Hematopoietic multipotent progenitor cell treated with erythropoietin and hydrocortisone succinate and interleukin-3 and kit ligand, for 4 days (in vitro differentiated cells): ENCODE data around the gene ONECUT3.

Experiments
- DNase-seq: peaks from one replicate; pipeline ENCODE4 v3.0.0-alpha.2; 2015

The ONECUT3 gene

DNA sequence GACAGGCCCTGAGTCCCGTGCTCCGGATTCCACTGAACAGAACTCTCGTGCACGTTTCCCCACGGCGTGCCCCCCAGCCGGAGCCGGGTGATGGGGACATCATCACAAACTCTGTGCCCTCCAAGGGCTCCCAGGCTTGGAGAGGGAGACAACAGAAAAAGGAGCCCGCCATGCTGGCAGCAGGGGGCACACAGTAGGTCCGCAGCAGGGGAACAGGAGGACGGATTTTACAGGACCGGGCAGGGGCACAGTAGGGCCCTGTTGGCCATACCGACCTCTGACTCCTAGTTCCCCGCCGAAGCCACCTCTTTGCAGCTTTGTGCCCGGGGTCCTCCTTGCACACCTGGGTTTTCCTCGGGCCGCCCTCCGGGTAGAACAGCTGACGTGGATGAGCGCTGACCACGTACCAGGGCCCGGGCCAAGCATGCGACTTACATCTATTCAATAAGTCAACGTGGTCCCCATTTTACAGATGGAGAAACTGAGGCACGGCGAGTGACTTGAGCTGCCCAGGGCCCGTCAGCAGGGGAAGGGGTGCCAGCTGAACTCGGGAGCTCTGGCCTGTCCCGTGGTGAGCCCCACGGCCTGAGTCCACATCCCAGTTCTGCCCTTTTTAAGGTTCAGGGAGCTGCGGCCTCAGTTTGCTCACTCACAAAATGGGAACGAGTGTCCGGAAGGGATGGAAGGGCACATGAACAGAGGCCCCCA, 10.2 kb upstream of the ONECUT3 start:
- DNase-seq = no peak

DNA sequence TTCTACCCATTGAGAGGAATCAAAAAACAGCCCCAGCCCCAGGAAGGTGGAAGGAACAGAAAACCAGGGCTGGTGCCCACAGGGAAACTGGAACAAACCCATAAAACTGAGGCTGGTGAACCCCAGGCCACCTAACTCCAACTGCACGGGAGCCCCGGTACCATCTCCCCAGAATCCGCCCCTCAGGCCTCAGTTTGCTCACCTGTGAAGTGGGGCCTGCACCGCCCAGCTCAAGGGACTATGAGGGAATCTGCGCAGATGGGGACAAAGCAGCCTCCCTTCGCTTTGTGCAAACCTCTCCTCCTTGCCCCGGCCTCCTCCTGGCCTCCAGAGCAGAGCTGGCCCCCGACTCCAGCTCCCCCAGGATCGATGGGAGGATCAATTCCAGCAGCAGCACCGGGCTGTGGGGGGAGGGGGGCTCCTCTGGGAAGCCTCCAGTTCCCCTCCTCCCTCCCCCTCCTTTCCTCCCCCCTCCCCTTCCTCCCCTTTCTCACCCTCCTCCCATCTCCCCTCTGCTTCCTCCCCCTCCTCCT, 9.1 kb upstream of the ONECUT3 start:
- DNase-seq = no peak

DNA sequence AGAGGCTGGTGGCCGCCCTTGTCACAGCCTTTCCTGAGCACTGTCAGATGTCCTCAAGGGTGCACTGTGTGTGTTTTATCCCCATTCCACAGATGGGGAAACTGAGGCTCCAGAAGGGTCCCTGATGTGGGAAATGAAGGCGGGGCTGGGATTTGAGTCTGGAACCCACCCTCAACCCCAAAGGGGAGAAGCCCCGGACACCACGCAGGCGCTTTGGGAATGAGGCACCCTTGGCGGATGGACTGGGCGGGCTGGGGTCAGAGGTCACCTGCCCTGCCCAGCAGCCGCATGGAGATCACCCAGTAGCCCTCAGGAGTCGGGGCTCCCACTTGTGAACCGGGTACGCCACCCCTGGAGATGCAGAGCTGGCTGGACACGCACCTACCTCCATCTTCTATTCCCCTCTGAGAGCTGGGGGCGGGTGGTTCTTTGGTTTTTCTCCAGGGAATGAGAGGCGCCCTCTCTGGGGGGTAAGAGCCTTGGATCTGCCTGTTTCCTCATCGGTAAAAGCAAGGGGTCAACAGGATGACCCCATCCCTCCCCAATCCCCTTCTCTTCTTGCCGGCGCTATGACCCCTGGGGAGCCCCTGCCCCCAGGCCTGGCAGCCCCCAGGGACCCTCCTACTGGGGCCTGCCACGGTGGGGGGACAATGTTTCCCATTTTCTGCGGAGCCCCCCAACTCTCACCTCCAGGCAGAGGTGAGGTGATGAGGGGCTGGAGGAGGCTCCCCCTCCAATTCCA, 8.3 kb upstream of the ONECUT3 start:
- no peak for DNase-seq

DNA sequence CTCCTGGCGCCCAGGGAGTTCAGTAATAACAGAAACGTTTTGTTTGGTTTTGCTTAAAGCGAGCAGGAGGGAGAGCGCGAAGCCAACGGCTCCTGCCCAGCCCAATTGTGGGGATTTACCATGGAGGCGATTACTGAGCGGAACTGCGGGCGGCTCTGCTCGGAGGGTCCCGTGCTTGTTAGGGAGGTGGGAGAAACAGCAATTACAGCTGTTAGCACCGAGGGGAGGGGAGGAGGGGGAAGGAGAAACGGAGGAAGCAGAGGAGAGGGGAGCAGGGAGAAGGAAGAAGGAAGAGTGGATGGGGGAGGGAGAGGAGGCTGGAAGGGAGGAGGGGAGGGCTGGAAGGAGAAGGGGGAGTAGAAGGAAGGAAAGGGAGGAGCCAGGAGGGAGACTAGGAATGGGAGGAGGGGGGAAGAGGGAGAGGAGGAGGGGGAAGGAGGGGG, 7.7 kb upstream of the ONECUT3 start:
- no peak for DNase-seq

DNA sequence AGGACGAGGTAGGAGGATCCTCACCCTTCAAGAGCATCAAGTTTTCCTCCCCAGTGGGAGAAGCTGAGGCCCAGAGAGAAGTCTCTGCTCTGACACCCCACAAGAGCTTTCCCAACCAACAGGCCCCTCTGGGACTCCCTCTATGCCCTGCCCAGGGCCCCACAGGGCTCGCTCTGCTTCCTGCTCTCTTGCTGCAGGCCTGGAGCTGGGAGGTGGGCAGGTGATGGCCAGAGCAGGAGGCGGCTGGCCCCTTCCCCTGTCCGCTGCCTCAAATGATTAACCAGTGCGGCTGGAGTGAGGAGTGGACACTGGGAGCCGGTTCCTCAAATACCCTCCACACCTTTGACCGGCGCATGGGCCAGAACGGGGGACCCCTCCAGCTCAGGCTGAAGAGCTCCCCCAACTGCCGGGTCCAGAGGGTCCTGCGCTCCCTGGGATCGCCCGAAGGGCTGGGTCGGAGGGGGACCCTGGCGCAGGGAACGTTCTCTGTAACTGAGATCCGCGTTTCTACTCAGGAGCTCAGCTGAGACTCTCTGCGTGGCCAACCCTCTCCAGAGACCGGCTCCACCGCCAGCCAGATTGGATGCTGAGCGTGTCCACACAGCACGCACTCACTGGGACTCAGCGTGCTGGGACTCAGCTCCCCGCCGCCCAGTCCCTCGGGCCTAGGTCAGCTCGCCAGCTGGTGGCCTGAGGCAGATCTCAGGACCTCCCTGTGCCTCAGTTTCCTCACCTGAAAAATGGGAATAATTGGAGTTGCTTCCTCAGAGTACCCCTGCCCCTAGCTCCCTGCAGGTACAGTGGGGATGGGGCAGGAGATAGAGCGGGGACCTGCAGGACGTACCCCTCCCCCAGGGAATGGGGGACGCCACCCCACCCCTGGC, 6.7 kb upstream of the ONECUT3 start:
- peak; percentile 48 for DNase-seq

DNA sequence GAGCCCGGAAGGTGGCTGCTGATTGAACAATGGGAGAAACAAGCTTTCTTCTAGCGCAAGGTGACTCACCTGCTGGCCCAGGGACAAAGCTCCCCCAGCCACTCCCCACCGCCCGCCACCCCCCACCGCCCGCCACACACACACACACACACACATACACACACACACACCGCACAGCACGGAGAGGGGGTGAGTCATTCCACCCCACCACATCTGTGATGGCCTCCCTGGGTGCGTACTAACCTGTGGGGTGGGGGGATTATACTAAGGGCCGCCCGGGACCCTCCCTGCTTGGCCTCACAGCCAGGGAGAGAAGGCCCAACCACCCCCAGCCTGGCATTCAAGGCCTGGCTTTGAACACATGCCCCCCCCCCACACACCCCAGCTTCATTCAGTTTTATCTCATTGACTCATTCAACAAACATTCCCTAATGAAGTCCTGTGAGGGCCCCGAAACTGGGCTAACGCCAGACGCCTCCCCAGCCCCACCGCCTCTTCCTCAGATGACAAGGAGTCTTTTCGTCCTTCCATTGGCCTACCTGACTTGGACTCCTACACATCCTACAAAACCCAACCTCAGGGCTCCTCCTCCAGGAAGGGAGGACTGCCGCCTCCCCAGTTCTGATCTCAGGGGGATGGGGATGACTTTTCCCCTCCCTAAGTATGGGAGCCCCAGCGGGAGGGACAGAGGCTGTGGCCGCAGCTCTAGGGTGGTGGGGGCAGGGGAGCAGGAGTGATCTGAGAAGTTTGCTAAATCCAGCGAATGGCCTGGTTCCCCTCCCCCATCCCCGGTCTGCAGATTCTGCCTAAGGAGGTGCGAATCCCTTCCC, 5.8 kb upstream of the ONECUT3 start:
- DNase-seq = no peak

DNA sequence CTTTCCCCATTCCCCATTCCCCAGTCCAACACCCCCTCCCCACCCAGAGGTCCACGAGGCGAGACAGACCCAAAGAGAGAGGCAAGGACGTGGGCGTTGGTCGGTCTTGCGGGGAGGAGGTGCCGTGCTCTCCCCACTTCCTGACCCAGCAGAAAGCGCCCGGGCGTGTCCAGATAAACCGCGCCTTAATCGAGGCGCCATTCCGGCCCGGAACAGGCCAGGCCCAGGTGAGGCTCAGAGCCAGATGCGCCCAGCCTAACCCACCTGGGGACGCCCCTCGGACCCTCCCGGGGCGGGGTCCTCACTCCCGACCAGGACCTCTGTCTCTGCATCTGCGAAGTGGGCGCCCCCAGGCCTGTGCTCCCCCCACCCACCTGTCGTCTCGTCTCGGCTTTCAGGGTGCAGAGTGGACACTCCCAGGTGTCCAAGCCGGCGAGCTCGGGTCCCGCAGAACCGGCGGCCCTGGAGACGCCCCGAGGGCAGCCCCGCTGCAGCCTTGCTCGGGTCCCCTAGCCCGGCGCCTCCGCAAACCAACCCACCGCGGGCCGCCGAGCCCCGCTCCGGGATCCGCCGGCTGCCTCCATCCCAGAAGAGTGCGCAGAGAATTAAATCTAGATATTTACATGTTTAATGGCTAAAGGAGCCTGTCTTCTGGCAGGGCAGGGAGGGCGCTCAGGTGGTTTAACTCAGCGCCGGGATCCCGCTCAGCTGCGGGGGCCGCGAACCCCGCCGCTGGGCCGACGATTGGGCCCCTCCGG, 5.0 kb upstream of the ONECUT3 start:
- no peak for DNase-seq

DNA sequence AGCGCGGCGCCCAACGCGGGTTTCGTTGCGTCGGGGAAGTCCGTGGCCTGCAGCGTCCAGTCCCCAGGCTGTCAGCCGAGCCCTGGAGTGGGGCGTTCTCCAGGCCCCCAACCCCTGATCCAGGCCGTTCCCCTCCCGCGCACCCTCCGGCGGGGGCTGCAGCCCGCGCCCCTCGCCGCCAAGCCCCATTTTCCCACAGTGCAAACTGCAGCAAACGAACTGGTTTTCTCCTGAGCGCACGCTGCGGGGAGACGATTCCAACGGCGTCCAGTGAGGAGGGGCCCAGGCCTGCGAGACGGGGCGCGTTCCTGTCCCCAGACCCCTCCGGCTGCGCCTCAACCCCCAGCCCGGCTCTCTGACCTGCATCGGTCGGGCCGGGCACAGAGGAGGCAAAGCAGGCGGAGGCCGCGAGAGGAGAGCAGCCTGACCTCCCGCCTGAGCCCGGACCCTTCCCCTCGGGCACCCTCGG, 4.4 kb upstream of the ONECUT3 start:
- DNase-seq = no peak

DNA sequence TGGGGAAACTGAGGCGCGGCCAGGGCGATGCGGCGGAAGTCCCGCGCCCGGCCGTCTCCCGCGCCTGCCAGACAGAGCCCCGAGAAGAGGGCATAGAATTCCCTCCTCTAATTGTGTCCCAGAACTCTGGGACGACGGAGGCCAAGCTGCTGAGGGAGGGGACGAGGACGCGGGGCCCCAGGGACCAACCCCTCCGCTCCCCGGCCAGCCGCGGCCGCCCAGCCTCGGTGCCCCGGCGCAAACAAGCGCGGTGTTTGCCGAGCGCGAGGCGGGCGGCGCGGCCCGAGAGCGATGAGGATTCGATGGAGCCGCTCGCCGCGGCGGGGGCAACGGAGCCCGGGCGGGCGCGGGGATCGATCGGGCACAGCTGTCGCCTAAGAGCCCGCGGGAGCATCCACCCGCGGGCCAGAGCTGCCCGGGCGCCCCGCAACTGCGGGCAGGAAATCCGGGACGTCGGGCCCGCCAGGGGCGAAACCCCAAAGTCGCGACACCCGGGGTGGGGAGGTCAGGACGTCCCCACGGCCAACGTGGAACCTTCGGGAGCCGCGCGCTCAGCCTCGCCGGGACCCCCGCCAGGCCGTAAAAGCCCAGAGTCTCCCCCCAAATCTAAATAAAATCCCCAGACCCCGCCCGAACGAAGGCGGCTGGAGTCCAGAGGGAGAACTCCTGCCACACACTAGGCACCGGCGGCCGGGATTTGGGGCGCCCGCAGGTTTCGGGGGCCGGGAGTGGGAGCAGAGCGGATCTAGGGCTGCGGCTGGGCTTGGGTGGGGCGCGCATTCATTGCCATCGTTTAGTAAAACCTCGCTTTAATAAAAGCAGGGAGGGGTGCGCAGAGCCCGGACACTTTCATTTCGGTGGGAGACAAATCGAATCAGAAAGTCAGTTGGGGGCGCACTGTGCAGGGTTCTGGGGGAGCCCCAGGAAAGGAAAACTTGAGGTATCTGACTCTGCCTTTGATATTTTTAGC, 3.6 kb upstream of the ONECUT3 start:
- no peak for DNase-seq

DNA sequence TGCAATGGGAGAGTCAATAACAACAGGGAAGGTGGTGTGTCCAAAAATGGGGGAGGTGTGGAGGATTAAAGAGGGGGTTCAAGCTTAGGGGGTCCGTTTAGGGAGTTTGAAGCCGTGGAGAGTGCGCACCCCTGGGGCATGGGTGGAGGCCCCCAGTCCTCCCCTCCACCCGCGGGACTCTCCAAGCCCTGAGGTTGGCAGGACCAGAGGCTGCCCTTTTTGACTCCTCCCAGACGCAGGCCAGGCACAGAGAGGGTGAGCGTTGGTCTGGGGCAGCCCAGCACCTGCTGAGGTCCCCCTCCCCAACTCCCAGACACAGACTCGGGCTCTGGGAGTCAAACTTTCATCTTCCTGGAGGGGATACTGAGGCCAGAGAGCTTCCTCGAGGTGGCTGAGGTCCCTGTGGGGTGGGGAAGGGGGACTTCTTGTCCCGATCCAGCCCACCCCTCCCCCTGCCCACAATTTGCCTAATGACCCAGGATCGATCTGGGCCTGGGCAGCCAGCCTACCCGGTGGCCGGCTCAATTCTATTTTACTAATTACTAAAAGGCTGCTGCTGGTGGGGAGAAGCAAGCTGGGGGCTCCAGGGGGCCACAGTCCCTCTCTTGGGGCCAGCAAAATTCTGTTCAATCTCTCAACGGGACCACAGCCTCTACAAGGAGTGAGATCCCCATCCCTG, 2.8 kb upstream of the ONECUT3 start:
- no peak for DNase-seq

DNA sequence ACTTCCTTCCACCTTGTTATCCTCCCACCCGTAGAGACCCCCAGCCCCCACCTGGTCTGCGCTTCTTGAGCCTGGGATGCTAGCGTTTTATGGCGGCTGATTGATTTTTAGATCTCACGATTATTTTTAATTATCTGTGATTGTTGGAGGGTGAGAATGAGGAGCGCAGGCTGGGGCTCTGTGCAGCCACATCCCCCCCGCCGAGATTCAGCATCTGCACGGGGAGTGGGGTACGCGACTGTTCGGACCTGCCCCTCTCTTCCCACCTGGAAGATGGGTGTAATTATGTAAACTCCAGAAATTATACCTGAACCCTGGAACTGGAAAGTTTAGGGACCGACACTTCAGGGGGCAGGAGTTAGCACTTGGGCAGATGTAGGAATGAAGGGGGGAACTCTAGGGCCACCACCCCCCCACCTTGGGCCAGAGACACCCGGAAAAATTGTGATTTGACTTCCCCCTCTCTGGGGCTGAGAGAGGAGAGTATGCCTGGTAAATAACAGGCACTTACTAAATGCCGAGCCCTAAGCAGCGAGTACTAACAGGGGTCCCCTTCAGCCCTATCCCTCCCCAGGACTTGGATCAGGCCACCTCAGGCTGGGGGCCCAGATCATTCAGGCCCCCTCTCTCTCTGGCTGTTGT, 1.8 kb upstream of the ONECUT3 start:
- no peak for DNase-seq

DNA sequence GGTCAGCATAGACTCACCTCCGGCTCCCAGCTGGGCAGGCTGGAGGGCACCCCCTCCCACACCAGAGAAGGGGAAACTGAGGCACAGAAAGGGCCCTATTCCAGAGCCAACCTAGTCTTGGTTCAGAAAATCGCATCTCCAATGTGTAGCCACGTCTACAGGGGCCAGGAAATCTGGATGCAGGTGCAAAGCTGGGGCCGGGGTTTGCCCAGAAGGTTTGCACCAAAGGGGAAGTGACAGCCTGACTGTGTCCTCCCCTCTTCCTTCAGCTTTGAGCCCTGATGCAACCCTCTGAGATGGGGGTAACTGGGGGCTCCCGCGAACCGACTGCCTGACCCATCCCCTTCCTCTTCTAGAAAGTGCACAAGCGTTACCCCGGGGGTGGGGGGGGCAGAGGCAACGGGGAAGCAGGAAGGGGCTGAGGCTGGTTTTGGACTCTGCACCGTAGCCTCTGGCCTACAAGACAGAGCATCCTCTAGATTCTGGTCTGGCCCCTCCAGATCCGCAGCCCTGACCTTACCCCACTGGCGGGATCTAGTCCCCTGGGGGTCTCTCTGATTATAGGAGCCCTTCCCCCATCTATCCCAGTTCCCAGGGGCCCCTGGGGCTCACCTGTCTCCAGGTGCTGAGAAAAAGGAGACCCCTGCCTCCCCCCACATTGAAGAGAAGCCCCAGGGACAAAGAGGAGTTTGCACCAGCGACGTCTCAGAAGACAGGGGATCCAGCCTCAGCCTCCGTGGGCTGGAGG, 1.1 kb upstream of the ONECUT3 start:
- peak; percentile 58 for DNase-seq

DNA sequence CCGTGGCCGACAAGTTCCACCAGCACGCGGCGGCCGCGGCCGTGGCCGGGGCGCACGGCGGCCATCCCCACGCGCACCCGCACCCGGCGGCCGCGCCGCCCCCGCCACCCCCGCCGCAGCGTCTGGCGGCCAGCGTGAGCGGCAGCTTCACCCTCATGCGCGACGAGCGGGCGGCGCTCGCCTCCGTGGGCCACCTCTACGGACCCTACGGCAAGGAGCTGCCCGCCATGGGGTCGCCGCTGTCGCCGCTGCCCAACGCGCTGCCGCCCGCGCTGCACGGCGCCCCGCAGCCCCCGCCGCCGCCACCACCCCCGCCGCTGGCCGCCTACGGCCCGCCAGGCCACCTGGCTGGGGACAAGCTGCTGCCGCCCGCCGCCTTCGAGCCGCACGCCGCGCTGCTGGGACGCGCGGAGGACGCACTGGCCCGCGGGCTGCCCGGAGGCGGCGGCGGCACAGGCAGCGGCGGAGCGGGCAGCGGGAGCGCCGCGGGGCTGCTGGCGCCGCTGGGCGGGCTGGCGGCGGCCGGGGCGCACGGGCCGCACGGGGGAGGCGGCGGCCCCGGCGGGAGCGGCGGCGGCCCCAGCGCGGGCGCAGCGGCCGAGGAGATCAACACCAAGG, 821 bp downstream of the ONECUT3 start:
- no peak for DNase-seq

DNA sequence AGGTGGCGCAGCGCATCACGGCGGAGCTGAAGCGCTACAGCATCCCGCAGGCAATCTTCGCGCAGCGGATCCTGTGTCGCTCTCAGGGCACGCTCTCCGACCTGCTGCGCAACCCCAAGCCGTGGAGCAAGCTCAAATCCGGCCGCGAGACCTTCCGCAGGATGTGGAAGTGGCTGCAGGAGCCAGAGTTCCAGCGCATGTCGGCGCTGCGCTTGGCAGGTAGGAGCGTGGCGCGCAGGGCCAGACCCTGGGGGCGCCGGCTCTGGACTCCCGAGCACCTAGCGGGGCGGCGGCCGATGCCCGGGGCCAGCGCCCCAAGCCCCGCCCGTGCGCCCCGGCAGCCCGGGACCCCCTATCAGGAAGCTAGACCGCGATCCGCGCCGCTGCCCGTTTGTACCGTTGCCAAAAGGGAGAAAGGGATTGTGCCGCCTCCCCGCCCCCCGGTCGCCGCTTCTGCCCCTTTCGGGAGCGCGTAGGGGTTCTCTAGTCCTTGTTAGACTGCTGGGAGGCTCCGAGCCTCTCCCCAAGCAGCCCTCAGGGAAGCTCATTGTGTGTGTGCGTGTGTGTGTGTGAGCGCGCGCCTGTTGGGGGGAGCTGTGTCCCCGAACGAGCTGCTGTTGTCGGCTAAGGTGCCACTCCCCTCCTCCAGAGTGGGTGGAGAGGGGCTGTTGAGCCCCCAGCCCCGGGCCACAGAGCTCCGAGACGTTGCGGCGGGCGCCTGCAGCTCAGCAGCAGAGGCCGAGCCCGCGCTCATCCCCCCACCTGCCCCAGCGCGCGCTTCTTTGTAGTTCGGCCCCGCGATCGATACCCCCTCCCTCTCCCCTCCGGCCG, 1.5 kb downstream of the ONECUT3 start:
- DNase-seq = peak; percentile 60

DNA sequence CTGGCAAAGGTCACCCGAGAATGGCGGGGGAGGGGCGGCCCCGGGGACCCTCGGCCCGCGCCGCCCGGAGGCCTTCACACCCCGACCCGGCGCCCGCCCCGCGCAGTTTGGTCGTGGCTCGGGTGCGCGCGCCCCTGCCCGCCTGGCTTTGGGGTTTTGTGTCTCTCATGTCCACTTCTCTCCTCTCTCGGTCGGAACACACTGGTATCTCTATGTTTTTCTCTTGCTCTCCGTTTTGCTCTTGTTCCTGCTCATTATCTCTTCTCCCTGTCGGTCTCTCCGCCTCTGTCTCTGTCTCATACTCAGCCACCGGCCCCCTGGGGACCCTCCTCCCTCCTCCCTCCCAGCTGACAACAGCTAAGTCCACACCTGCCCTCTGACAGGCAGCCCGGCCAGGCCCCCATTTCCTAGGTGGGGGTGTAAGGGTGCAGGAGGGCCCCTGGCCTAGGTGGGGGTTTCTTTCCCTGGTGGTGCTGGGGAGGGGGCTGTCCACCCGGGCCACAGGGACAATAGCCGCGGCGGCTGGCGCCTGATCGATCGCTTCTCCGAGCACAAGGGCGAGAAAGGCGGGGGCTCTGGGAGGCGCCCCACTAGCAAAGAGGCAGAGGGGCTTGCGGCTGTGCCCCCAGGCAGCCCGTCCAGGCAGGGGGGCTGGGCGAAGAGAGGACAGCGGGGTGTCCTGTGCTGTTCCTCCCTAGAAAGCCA, 2.3 kb downstream of the ONECUT3 start:
- DNase-seq = no peak

DNA sequence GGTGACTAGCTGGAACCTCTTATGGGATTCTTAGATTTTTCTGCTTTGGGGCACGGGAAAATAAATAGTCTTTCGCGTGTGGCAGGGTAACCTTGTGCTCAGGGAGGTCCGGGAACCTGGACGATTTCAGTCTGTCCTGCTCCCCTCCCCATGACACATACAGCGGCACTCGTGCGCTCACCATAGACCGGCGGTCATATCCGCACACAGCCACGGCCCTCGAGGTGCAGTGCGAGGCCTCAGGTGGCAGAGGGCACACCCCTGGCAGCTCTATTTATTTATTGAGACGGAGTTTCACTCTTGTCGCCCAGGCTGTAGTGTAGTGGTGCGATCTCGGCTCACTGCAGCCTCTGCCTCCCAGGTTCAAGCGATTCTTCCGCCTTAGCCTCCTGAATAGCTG, 3.0 kb downstream of the ONECUT3 start:
- no peak for DNase-seq
